DLD1 (cell line): ENCODE data around the gene DHX9.

ENCODE experiments used
- in situ Hi-C: cut with HindIII; loops from 2 replicates; pipeline ENCODE4 v1.10.0; 2017; ENCODE audit warnings: low sequenced_read_pairs

DHX9 gene

DNA sequence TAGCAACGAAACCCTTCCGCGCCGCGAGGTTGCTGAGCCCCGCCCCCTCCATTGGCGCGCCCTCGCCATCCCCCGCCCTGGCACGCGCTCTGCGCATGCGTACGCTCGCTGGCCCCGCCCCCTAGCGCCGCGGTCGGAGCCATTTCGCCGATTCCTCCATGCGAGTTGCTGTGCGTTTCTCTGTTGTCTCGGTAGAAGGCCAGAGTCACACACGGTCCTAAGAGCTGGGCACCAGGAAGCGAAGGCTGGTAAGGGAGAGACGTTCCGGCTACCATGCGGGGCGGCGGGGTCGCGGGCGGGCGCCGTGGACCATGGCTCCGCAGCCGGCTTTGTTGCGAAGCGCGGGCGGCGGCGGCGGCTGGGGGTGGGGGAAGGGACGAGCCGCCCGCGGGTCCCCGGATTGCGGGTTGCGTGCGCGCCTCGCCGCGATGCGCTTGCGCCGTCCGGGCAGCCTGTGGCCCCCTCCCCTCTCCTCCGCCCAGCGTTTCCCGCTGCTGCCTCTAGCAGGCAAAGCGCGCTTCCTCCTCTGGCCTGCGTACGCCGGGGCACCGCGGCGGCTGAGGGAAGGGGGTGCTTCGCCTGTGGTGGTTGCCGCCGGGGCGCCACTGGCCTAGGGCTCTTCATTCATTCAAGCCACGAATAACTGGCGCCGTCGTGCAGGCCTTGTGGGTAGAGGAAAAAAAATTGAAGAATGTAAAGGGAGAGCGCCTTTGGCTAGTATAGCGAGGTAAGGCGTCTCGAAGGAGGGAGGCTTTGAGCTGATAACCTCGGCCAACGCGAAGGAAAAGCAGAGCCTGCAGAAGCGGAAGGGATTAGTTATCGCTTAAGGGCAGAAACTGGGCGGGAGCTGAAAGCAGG is at the start of gene DHX9:
Gene DHX9 (plus strand): TSS at position 139 of the 858 bp plus-strand sequence. CDS start 3,220 bp downstream, outside the sequence.
- in situ Hi-C loops: no loop called here

DNA sequence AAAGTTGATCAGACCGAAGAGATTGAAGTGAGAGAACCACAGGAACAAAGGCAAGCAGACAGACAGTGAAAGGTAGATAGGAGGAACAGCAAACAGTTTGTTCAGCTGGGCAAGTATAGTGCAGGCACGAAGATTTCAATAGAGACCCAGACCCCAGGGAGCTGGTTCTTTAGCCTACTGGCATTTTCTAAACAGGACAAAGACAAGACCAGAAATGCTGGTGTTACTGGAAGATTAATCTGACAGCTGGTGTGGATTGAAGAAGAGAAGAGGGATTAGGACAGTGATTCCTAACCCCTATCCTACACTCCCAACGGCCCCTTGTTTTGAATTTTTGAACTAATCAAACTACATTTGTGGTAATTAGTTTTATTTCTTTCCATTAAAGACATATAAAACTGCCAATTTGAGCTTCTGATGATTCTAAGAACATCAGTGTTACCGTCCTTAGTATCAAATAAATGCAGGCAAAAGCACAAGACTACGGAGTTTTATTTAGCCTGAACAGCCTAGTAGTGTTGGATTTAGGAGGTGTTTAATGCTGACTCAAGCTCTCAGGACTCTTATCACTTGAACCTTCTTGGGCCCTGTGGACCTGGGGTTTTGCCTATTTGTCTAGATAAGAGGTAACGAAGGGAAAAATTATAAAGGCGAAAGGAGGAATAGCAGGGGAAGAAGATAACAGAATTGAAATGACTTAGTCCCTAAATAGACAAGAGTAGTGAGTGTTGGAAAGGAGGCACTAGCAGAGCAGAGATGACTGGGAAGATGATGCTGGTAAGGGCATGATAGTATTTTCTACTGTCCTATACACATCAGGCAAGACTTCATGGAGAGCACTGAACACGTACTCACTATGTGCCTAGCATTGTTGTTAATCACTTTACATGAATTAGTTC is 47.6 kb upstream of the DHX9 start:
- in situ Hi-C loops: no loop called here

DNA sequence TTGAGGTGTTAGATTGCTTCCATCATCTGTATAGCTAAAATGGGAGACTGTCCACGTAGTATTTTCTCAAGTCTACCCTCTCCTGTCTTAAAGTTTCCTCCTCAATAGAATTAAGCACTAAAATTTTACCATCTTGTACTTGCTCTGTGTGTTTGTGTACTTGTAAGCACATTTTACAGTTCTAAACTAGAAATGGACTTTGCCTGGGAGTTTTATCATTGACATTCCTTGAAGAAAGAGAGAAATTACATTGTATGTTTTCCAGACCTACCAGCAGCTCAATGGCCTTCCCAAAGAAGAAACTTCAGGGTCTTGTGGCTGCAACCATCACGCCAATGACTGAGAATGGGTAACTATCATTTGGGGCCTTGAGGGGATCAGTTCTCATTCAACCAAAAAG is 45.1 kb upstream of the DHX9 start:
- in situ Hi-C loops: no loop called here

DNA sequence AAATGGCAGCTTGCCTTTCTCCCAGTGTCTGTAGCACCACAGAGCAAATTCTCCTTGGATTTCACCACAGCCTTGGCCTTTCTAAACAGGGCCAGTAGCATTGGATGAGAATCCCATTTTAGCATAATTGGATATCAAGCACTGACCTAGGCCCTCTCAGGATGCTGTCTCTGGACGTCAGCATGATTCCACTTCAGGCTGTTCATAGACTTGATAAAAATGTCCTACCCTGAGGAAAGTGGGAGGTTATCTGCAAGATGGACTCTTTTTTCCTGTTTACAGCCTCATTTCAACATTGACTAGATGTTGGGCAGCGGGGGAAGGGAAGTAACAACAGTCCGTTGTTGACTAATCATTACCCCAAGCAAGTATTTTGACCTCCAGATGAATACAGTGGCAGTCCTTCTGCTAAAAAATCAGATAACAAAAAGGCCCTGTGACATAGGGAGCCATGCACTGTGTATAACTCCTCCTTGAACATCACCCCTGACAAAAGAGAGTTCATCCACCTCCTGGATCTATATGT is 44.4 kb upstream of the DHX9 start:
- in situ Hi-C loops: no loop called here

DNA sequence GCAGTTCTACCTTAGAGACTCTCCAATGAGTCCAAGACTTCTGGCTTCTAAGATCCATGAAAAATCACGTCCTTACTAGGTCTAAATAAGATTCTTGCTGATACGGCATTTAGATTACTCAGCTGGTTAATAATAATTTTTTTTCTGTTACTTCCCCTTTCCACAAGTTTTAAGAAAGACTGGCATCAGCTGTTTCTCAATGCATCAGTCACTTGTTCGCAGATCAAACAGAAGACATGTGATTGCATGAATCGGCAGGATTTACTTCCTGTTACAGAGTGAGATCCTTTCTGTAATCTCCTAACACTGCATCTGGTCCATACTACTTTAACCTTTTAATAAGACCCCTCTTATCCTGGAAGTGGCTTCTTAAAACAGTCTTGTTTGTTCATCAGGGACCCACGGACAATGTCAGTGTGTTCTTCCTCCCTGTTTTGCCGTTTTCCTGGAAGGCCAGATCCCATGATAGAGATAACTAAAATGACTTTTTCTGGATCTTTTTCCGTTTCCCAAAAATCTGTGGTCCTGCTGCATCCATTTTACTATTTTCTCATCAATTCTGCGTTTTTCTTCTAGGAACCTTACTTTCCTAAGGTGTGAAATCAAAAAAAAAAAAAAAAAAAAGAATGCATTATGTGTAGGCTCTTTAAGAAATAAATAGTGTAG is 43.5 kb upstream of the DHX9 start:
- in situ Hi-C loops: no loop called here

DNA sequence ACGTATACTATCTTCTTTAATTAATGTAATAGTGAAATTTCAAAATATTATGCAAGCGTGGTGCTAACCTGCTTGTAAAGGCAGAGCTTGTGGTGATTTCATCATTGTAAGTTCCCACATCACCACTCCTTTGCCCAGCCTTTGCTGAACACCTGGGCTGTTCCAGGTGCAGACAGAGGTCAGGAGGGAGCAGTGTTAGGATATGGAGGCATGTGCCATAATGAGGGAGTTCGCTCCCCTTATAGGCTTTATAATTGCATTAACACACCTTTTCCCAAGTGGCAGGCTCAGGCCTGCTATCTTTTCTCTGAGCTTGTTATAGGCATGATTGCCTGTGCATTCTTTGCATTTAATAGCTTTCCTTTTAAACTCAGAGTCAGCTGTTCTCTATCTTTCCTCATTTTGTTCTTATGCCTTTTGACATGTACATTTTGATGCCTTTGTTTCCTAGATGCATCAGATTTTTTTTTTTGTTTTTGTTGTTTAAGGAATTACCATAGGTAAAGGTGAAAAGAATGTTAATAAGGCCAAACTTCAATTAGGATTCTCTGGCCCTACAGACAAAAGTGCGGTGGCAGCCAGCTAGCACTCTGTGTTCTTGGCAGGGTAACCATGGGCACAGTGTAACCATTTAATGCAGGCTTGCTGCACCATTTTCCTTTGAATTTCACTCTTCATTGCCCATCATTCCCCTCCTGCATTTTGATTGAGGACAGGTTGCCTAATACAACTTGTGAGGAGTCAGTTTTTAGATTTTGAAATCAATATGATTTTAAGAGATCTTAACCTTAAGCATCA is 36.9 kb upstream of the DHX9 start:
- in situ Hi-C loops: no loop called here

DNA sequence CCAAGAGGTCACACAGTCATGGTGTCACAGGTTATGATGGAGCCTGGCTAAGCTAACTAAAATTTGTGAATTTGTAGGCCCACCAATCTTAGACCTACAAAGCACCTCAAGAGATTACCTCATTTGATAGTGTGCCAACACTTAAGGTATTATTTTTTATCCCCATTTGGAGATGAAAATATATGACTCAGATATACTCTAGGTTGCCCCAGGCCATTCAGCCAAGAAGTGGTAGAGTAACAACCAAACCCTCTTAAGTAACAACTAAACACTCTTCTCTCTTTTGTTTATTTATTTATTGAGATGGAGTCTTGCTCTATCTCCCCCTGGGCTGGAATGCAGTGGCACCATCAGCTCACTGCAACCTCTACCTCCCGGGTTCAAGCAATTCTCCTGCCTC is 35.3 kb upstream of the DHX9 start:
- in situ Hi-C loops: no loop called here

DNA sequence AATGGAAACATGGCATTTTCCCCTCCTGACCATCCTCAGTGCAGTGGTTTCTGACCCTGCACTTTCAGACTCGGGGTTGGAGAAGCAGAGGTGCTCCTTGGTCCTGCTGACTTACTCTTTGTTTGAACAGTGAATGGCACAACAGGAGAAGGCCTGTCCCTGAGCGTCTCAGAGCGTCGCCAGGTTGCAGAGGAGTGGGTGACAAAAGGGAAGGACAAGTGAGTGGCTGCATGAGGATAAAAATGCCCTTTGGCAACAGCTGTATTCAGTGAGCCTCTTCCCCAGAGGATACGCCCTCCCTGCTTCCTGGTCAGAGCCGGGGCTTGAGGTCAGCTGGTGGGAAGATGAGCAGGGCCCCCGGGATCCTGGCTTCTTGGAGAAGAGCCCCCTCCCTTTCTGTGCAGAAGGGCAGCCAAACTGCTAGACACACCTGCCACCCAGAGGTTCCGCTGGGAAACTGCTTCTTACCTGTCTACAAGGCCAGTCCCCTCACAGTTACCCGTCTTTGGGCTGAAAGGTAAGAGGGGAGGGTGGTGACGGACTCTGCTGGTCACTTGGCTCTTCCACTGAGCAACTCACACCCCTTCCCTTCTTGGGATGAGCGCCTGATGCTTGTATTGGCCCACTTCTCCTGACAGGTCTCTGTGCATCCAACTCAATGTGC is 33.0 kb upstream of the DHX9 start:
- in situ Hi-C loops: no loop called here

DNA sequence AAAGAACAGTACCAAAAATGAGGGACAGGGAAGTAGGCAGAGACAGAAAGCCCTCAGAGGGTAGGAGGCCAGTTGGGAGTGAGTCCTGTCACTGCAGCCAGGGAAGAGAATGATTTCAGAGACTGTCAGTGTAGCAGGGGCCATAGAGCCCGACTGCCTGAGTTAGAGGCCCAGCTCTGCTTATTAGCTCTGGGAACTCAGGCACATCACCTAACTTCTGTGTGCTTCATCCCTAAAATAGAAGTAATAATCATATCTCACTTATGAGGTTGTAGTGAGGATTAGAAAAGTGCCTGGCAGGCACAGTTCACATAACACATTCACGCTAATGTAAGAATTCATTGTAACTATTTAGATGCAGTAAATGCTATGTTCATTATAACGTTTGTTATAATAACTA is 31.2 kb upstream of the DHX9 start:
- in situ Hi-C loops: no loop called here

DNA sequence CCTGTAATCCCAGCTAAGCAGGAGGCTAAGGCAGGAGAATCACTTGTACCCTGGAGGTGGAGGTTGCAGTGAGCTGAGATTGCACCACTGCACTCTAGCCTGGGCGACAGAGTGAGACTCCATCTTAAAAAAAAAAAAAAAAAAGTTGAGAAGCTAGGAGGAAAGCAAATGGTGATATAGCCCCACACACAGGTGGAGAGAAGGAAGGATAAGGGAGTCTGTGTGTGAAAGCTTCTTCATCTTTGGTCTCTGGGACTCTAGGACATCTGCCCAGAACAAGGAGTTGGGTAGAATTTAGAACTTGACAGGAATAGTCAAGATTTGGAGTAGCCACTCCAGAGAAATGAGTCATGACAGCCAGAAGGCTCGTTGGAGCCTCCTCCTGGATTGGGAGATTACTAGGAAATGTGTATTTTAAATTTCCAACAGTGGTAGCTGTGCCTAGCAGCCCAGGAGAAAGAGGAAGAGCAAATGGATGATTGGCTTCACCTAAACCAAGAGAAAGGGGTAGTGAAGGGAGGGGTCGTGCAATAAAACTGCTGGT is 29.7 kb upstream of the DHX9 start:
- in situ Hi-C loops: no loop called here

DNA sequence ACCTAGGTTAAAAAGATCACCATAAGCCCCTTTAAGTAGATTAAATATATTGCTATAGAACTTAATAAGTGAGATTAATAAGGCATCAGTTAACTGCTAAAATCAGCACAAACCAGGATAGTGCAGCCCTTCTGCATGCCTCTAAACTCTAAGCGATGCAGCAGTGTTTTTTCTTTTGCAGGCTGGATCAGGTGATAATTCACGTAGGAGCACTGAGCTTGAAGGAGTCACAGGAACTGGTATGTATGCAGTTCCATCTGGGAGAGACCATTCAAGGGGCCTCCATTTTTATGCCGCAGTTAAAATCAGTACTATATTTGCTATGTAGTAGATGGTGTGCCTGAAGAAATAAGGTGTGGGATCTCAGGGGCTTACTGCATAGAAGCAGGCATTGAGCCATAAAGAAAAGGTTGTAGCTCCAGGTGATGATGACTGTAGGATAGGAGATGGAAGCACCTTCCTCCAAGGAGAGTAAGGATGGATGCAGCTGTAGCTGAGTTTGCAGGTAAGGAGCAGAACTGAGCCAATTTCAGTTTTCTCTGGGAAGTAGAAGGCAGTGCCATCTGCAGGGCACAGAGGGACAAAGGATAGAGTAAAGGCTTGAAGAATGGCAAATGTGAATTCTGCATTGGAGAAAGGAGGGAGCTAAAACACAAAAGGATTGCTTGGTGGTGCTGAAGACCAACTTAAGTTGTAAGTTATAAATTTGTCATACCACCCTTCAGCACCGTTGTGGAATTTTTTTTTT is 27.0 kb upstream of the DHX9 start:
- in situ Hi-C loops: no loop called here

DNA sequence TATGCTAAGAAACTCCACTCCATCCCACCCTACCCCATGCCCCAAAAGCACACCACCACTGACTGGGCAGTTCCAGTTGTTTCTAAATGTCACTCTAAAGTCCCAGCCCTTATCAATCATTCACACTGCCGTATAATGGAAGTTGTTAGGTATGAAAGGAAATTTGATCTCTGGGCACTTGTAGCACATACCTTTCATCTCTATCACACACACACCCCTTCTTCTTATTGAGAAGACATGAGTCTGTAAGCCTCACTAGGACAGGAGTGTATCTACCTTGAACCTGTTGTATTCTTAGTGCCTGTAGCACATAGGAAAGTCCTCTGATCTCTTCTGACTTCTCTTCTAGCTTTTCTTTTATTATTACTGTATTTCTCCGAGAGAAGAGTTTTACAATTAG is 22.3 kb upstream of the DHX9 start:
- in situ Hi-C loops: no loop called here

DNA sequence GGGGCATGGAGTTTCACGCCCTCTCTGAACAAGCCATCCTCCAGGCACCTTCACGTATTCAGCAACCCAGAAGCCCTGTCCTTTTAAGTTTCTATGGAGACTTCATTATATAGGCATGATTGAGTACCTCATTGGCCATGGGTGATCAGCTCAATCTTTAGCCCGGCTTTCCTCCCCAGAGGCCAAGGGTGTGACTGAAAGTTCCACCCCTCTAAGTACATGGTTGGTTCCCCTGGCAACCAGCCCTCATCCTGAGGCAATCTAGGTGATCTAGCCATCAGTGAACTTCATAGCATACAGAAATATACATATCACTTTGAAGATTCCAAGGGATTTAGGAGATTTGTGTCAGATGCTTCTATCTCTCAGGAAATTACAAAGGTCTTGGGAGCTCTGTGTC is 21.3 kb upstream of the DHX9 start:
- in situ Hi-C loops: no loop called here

DNA sequence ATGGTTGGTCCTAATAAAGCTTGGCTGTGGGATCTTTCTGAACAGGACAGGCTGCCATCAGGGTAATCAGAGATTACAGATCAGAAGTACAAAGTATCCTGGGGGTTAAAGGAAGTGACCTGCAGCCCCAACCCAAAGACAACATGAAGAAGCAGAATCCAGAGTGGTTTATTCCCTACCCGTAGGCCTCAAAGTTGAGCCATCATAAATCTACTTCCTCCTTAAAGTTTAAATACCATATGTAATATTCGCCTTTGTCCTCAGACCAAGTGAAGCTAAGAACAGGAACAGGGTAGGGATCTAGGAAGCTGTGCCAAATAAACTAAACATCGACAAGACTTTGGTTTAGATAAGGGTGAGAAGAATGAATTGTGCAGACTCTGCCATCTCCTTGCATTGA is 15.9 kb upstream of the DHX9 start:
- in situ Hi-C loops: no loop called here

DNA sequence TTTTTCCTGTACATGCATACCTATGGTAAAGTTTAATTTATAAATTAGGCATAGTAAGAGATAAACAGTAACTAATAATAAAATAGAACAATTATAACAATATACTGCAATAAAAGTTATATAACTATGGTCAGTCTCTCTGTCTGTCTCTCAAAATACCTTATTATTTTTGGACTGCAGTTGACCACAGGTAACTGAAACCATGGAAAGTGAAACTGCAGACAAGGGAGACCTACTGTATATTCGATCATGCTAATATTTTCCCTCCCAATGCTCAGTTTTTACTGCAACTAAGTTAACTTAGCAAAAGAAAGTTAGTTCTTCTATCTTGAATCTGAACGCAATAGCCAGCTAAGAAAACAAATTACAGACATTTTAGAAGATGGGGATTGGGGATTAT is 12.3 kb upstream of the DHX9 start:
- in situ Hi-C loops: no loop called here

DNA sequence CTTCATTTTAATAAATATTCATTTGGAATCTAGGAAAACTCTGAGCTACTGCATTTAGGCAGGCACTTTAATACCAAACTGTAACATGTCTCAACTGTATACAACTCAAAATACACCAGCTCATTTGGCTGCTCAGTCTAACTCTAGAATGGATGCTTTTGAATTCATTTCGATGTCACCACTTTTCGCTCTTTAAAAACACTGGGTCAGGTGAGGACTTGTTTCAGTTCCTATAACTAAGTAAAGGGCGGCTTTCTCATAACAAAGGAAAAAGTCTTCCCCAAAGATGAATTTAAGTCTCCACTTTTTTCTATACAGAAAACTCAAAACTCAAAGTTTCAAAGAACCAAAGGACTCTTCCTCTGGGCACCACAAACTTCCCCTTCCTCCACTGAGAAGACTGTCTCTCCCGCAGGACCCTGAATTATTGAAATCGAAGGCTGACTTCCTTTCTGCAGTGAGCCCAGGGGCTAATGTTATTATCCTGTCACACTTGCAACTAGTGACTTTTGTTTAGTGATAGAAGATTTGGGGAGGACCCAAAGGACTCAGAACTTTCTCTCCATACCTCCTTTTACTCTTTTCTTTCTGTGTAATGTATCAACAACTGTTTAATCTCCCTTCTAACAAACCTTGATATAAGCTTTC is 9.7 kb upstream of the DHX9 start:
- in situ Hi-C loops: no loop called here

DNA sequence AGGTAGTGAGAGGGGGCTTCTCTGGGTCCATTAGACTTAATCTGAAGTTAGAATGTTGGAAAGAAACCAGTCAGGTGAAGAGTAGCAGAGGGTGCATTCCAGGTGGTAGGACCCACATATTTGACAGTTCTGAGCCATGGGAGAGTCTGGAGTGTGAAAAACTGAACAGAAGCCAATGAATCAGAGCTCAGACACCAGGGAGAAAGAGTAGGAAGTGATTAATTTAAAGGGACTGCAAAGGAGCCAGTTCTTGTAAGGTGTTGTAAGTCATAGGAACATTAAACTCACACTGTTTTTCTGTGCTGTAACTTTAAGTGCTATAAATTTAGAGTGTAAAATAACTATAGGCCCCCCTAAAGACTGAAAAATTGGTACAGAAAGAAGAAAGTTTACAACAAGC is 5.9 kb upstream of the DHX9 start:
- in situ Hi-C loops: no loop called here

DNA sequence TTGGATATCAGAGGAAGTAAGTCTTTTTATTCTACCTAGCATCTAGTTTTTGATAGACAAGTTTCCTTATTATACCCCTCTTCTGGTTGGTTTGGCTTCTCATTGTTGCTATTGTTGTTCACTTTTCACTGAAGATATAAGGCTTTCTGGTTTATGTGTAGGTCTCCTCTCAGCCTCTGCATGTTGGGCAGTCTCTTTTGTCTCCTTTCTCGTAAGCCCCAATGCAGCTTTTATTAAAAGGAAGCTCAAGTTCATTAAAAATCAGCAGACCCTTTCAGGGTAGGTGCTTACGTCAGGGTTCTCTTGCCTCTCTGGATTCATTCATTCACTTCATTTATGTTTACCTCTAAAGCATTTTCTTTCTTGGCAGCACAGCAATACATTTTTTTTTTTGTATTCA is 4.8 kb upstream of the DHX9 start:
- in situ Hi-C loops: no loop called here
